Measurements from ENCODE around the gene RAPSN. TPM values are rescaled to one million over a fixed set of nuclear protein-coding genes. Genes with fewer than 3 reads are reported as not detected.

The RAPSN gene
- total RNA-seq, 1 experiment from 2014 or later = not detected

- ATAC-seq = peak; percentile 20; the same call in 1 of the 2 replicates
- H3K9me3 ChIP-seq (ENCODE audit: low read length) = no peaks in the 10 kb centered on the region
- H3K4me1 ChIP-seq (ENCODE audit: insufficient read depth, low read length) = no peaks in the 10 kb centered on the region
- no peaks in the 10 kb centered on the region for H3F3A ChIP-seq (ENCODE audit: low read length, unreplicated experiment)
- H2AFZ ChIP-seq (ENCODE audit: low read length) = peak overlapping the region; percentile 71; the same call in 1 of the 2 replicates
- TF ChIP-seq EZH2phosphoT487 (IDR thresholded peaks at IDR 0.05; ENCODE audit: borderline replicate concordance, low read length) (no peak), EZH2 (IDR thresholded peaks at IDR 0.05; ENCODE audit: low read length, unreplicated experiment) (no peak), CTCF (conservative IDR thresholded peaks at IDR 0.05; ENCODE audit: low read depth, low read length) (no peak)
- H3K79me2 ChIP-seq (ENCODE audit: low read length) = no peaks in the 10 kb centered on the region
- peak overlapping the region; percentile 59 for H3K4me2 ChIP-seq (ENCODE audit: low read length)
- DNase-seq = no peak
- H3K4me3 ChIP-seq (ENCODE audit: low read length) = no peak overlapping the region; the same call in 1 of the 2 replicates
- H3K27me3 ChIP-seq (ENCODE audit: low read length) = no peaks in the 10 kb centered on the region
- no peaks in the 10 kb centered on the region for H3K9me2 ChIP-seq (replicated peaks; ENCODE audit: low read length)
- CTCF ChIA-PET = interaction anchor here (0.5 kb wide), 1 partner anchor 54 kb away, joined by 5 read pairs; no protein-coding TSS in a partner anchor
- no peak overlapping the region for H3K9ac ChIP-seq (ENCODE audit: low read length)
- no TSS peak for BruUV-seq (replicated peaks)
- POLR2A ChIA-PET (ENCODE audit: unreplicated experiment) = no interaction called here
- no peak overlapping the region for H3K27ac ChIP-seq (ENCODE audit: low read length)
- H3K36me3 ChIP-seq (ENCODE audit: low read depth, low read length) = no peaks in the 10 kb centered on the region
- no peaks in the 10 kb centered on the region for H4K20me1 ChIP-seq (ENCODE audit: low read length)
- intact Hi-C loops (cut with micrococcal nuclease) = no loop called here
Measured at GRCh38 chr11:47399860-47400767, 48.8 kb downstream of the RAPSN start.

- ChIA-PET CTCF (no interaction called here), POLR2A (ENCODE audit: unreplicated experiment) (no interaction called here)
- Histone ChIP-seq H2AFZ (ENCODE audit: low read length) (no peak overlapping the region), H3K4me2 (ENCODE audit: low read length) (no peak overlapping the region), H3K9ac (ENCODE audit: low read length) (no peak overlapping the region), H3K4me1 (ENCODE audit: insufficient read depth, low read length) (no peaks in the 10 kb centered on the region), H3K27ac (ENCODE audit: low read length) (no peak overlapping the region), H3K9me2 (replicated peaks; ENCODE audit: low read length) (no peaks in the 10 kb centered on the region), H3K4me3 (ENCODE audit: low read length) (no peak overlapping the region), H3K79me2 (ENCODE audit: low read length) (no peaks in the 10 kb centered on the region), H3K36me3 (ENCODE audit: low read depth, low read length) (no peaks in the 10 kb centered on the region), H3F3A (ENCODE audit: low read length, unreplicated experiment) (no peaks in the 10 kb centered on the region), H3K9me3 (ENCODE audit: low read length) (no peaks in the 10 kb centered on the region), H4K20me1 (ENCODE audit: low read length) (no peaks in the 10 kb centered on the region), H3K27me3 (ENCODE audit: low read length) (no peaks in the 10 kb centered on the region)
- BruUV-seq (replicated peaks) = no TSS peak
- no peak for DNase-seq
- ATAC-seq = no peak
- TF ChIP-seq EZH2phosphoT487 (IDR thresholded peaks at IDR 0.05; ENCODE audit: borderline replicate concordance, low read length) = no peak
- no peak for TF ChIP-seq EZH2 (IDR thresholded peaks at IDR 0.05; ENCODE audit: low read length, unreplicated experiment)
- no peak for TF ChIP-seq CTCF (conservative IDR thresholded peaks at IDR 0.05; ENCODE audit: low read depth, low read length)
- intact Hi-C loops (cut with micrococcal nuclease) = no loop called here
Measured at GRCh38 chr11:47398551-47398950, 50.4 kb downstream of the RAPSN start.

GRCh38 chr11:47398011-47398410 lies 50.9 kb downstream of the RAPSN start:
- CTCF ChIA-PET = no interaction called here
- no TSS peak for BruUV-seq (replicated peaks)
- Histone ChIP-seq H3K79me2 (ENCODE audit: low read length) (no peaks in the 10 kb centered on the region), H3K9me2 (replicated peaks; ENCODE audit: low read length) (no peaks in the 10 kb centered on the region), H3K4me2 (ENCODE audit: low read length) (no peak overlapping the region), H2AFZ (ENCODE audit: low read length) (no peak overlapping the region), H3K27me3 (ENCODE audit: low read length) (no peaks in the 10 kb centered on the region), H3K27ac (ENCODE audit: low read length) (no peak overlapping the region), H3K4me1 (ENCODE audit: insufficient read depth, low read length) (no peaks in the 10 kb centered on the region), H3K9me3 (ENCODE audit: low read length) (no peaks in the 10 kb centered on the region), H3K36me3 (ENCODE audit: low read depth, low read length) (no peaks in the 10 kb centered on the region), H4K20me1 (ENCODE audit: low read length) (no peaks in the 10 kb centered on the region), H3F3A (ENCODE audit: low read length, unreplicated experiment) (no peaks in the 10 kb centered on the region), H3K9ac (ENCODE audit: low read length) (no peak overlapping the region), H3K4me3 (ENCODE audit: low read length) (no peak overlapping the region)
- intact Hi-C loops (cut with micrococcal nuclease) = no loop called here
- DNase-seq (no peak), ATAC-seq (no peak)
- POLR2A ChIA-PET (ENCODE audit: unreplicated experiment) = no interaction called here
- TF ChIP-seq CTCF (conservative IDR thresholded peaks at IDR 0.05; ENCODE audit: low read depth, low read length) (no peak), EZH2 (IDR thresholded peaks at IDR 0.05; ENCODE audit: low read length, unreplicated experiment) (no peak), EZH2phosphoT487 (IDR thresholded peaks at IDR 0.05; ENCODE audit: borderline replicate concordance, low read length) (no peak)
